NT2/D1 (cell line): ENCODE data around the gene RANBP1.

Source experiments
- DNase-seq: peaks from one replicate; pipeline ENCODE4 v3.0.0-alpha.2; 2011; ENCODE audit warnings: low read depth, low spot score
- H3K27me3 ChIP-seq: 2 replicates; pipeline ENCODE4 v1.6.0; 2011; ENCODE audit warnings: mild to moderate bottlenecking; ENCODE audit not compliant: insufficient read length, insufficient read depth
- H3K36me3 ChIP-seq: 2 replicates; pipeline ENCODE4 v1.6.1; 2011; ENCODE audit warnings: mild to moderate bottlenecking, low read length, mixed read lengths; ENCODE audit not compliant: insufficient read depth, insufficient read length
- H3K4me1 ChIP-seq: 2 replicates; pipeline ENCODE4 v1.5.1; 2011; ENCODE audit not compliant: insufficient read depth, insufficient read length
- H3K4me3 ChIP-seq: 2 replicates; pipeline ENCODE4 v1.5.1; 2011; ENCODE audit warnings: low read depth; ENCODE audit not compliant: insufficient read length
- H3K9ac ChIP-seq: 2 replicates; pipeline ENCODE4 v1.6.0; 2011; ENCODE audit warnings: low read depth; ENCODE audit not compliant: insufficient read length
- H3K9me3 ChIP-seq: 2 replicates; pipeline ENCODE4 v1.5.1; 2011; ENCODE audit warnings: mild to moderate bottlenecking, low read length; ENCODE audit not compliant: insufficient read depth
- SUZ12 ChIP-seq: IDR thresholded peaks from 2 replicates; pipeline ENCODE4 v1.6.1; 2011; ENCODE audit not compliant: insufficient read length, insufficient read depth; ENCODE audit errors: extremely low read depth
- YY1 ChIP-seq: IDR thresholded peaks from 2 replicates; pipeline ENCODE4 v1.6.1; 2011; ENCODE audit not compliant: insufficient read length, insufficient read depth
- ZNF274 ChIP-seq: IDR thresholded peaks from 2 replicates; pipeline ENCODE4 v1.6.1; 2011; ENCODE audit warnings: mild to moderate bottlenecking, low read depth, low read length

RANBP1 gene

DNA sequence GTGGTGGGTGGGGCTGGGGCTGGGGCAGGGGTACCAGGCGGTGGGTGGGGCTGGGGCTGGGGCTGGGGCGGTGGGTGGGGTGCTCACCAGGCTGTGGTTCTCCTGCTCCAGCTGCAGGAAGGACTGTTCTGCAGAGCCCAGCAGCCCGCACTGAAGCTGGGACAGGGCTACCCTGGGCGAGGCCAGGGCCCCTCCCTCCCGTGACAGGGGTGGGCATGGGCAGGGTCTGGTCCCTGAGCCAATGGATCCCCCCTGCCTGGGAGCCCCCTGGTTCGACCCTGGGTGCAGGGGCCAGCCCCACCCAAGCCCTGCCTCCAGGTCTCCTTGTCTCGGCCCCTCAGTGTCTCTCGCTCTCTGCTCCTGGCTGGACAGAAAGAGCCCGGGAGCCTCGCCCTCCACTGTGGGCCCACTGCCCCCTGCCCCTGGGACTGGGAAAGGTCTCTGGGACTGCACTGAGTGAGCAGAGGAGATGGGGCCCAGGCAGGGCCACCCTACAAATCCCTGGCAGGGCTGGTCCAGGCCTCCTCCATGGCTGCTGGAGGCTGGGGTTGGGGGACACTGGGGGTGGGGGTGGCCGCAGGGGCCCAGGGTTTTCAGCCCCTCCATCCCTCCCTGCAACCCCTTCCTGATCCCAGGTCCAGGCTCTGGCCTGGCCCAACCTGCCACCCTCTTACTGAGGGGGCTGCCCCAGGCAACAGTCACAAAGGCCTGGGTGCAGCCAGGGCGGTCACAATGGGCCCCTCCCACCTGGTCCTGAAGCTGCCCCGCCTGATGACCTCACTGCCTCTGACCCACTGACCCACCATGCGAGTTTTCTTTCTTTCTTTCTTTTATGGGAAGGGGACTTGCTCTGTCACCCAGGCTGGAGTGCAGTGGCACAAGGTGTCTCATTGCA is 34.7 kb downstream of the RANBP1 start, which contains the start of gene CCDC188:
Gene CCDC188 (minus strand): TSS at position 675 of the 895 bp plus-strand sequence. CDS start 69 bp downstream, at position 606.
- Histone ChIP-seq H3K27me3 (no peaks in the 10 kb centered on the region), H3K4me3 (no peak within 1 kb of the TSS), H3K4me1 (peaks cover 7% of the 10 kb centered on the region), H3K9me3 (no peaks in the 10 kb centered on the region), H3K9ac (no peak within 1 kb of the TSS), H3K36me3 (peaks cover 3% of the 10 kb centered on the region)
- DNase-seq: no peak
- TF ChIP-seq ZNF274 (no peak), YY1 (no peak), SUZ12 (no peak)

- Histone ChIP-seq H3K36me3 (no peaks in the 10 kb centered on the region), H3K4me1 (peaks cover 7% of the 10 kb centered on the region), H3K9me3 (no peaks in the 10 kb centered on the region), H3K27me3 (no peaks in the 10 kb centered on the region), H3K9ac (no peak overlapping the region), H3K4me3 (no peak overlapping the region)
- TF ChIP-seq YY1: no peak
- TF ChIP-seq SUZ12: no peak
- no peak for TF ChIP-seq ZNF274
- DNase-seq: no peak
These were observed 35.3 kb downstream of the RANBP1 start for GRCh38 chr22:20151276-20151588.

DNA sequence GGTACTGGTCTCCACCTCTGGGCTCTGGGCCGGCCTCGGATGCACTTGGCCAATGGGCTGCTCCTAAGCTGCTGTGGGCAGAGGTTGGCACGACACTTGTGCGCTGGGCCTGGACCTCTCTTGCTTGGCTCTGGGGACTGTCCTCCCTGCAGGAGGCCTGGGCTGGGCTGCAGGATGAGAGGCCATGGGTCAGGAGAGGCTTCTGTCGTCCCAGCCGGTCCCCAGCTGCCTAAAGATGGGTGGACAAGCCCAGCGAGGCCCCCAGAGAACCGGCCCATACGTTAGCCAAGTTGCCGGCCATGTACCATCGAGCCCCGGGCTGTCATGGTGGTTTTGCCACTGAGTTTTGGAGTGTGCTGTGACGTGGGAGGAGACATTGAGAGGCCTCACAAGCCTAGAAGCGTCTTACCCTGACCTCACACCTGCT is 36.6 kb downstream of the RANBP1 start:
- no peak for DNase-seq
- H3K4me1 ChIP-seq: peaks cover 7% of the 10 kb centered on the region
- H3K9ac ChIP-seq: no peak overlapping the region
- H3K36me3 ChIP-seq: no peaks in the 10 kb centered on the region
- TF ChIP-seq ZNF274 (no peak), YY1 (no peak), SUZ12 (no peak)
- H3K4me3 ChIP-seq: no peak overlapping the region
- H3K27me3 ChIP-seq: no peaks in the 10 kb centered on the region
- H3K9me3 ChIP-seq: no peaks in the 10 kb centered on the region

DNA sequence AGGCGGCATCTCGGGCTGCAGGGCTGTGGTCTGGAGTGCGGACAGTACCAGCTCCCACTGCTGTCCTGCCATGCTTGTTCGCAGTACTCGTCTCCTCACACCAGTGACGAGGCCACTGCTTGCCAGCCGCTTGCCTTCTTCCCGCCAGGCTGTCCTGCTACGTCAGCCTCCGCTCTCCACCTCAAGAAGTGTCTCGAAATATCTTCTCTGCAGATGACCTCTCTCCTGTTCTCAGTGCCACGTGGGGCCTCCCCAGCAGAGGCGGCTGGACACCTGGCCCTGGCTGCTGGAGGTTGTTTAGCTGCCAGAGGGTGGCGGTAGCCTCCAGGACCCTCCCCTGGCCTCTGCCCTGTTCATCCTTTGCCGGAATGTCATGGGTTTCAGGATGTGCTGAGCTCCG is 38.0 kb downstream of the RANBP1 start:
- Histone ChIP-seq H3K4me1 (peaks cover 9% of the 10 kb centered on the region), H3K36me3 (no peaks in the 10 kb centered on the region), H3K27me3 (no peaks in the 10 kb centered on the region), H3K4me3 (no peak overlapping the region), H3K9ac (no peak overlapping the region), H3K9me3 (no peaks in the 10 kb centered on the region)
- no peak for TF ChIP-seq SUZ12
- no peak for TF ChIP-seq YY1
- TF ChIP-seq ZNF274: no peak
- no peak for DNase-seq

DNA sequence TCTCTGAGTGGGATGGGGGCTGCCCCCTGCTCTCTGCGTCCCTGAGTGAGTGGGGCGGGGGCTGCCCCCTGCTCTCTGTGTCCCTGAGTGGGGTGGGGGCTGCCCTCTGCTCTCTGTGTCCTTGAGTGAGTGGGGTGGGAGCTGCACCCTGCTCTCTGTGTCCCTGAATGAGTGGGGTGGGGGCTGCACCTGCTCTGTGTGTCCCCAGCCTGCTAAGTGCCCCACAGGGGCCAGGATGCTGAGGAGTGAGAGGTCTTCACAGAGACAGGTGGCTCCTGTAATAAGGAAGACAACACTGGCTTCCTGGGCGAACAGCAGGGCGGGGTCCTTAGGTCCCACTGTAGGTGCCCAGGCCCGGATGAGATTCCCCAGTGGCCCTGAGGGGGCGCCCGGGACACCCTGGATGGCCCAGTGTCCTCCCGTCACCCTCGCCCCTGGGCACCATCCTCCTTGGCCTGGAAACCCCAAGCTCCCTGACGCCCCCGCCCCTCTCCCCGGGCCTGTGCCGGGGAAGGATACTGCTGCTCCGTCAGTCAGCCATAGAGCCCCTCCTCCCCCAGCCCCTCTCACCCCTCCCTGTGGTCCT is 38.8 kb downstream of the RANBP1 start:
- Histone ChIP-seq H3K9me3 (no peaks in the 10 kb centered on the region), H3K9ac (no peak overlapping the region), H3K36me3 (no peaks in the 10 kb centered on the region), H3K4me3 (no peak overlapping the region), H3K4me1 (peaks cover 9% of the 10 kb centered on the region), H3K27me3 (no peaks in the 10 kb centered on the region)
- no peak for DNase-seq
- TF ChIP-seq YY1: no peak
- TF ChIP-seq ZNF274: no peak
- no peak for TF ChIP-seq SUZ12

DNA sequence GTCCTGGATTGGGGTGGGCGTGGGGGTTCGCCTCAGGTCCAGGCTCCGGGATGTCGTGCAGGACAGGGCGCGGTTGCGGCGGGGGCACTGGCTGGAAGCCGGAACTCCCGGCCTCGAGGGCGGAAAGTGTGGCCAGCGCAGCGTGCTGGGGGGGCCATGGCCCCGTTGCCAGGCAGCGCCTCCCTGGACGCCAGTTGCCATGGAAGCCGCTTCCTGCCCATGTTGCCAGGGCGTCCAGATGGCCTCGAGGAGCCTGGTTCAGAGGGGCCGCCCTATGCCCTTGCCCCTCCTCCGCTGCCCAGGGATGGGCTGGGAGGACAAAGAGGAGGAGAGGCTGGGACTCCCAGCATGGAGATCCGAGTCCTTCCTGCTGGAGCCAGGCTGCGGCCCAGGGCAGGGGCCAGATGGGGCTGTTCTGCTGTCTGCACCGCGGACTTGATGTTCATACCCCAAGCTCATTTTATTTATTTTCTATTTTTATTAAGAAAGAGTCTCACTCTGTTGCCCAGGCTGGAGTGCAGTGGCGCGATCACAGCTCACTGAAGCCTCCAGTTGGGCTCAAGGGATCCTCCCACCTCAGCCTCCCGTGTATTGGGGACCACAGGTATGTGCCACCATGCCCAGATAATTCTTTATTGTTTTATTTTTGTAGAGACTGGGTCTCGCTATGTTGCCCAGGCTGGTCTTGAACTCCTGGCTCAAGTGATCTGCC is 39.6 kb downstream of the RANBP1 start:
- no peak for TF ChIP-seq YY1
- no peak for TF ChIP-seq SUZ12
- no peak for TF ChIP-seq ZNF274
- Histone ChIP-seq H3K4me1 (peaks cover 9% of the 10 kb centered on the region), H3K4me3 (no peak overlapping the region), H3K36me3 (no peaks in the 10 kb centered on the region), H3K9me3 (no peaks in the 10 kb centered on the region), H3K27me3 (no peaks in the 10 kb centered on the region), H3K9ac (no peak overlapping the region)
- no peak for DNase-seq

GRCh38 chr22:20156042-20156389 is 40.1 kb downstream of the RANBP1 start:
- TF ChIP-seq ZNF274: no peak
- Histone ChIP-seq H3K27me3 (no peaks in the 10 kb centered on the region), H3K9ac (no peak overlapping the region), H3K36me3 (no peaks in the 10 kb centered on the region), H3K4me1 (peaks cover 9% of the 10 kb centered on the region), H3K9me3 (no peaks in the 10 kb centered on the region), H3K4me3 (no peak overlapping the region)
- DNase-seq: no peak
